ENCODE measurements around the gene BSG.
A peak's percentile ranks its signal among the peaks of the same experiment; 100 is the strongest.
"Not testable (repeated sequence)": the region's sequence is repeated elsewhere in the genome, so short reads cannot be mapped to it uniquely, and the experiment has no call there.

BSG gene

GRCh38 chr19:583198-583967, 11.0 kb downstream of the BSG start:
- DNase-seq, result no peak
- in situ Hi-C loops (cut with HindIII; ENCODE audit: low pct_ligation_motif_present, low pct_unique_long_range_greater_than_20kb, low sequenced_read_pairs), result no loop called here

- in situ Hi-C loops (cut with HindIII; ENCODE audit: low pct_ligation_motif_present, low pct_unique_long_range_greater_than_20kb, low sequenced_read_pairs), result no loop called here
- no peak for DNase-seq
These were observed 11.5 kb downstream of the BSG start for GRCh38 chr19:583968-584239.

- in situ Hi-C loops (cut with HindIII; ENCODE audit: low pct_ligation_motif_present, low pct_unique_long_range_greater_than_20kb, low sequenced_read_pairs), result no loop called here
- DNase-seq, result peak; percentile 43
These were observed 12.0 kb downstream of the BSG start for GRCh38 chr19:584240-585001.

- DNase-seq; in situ Hi-C loops (cut with HindIII; ENCODE audit: low pct_ligation_motif_present, low pct_unique_long_range_greater_than_20kb, low sequenced_read_pairs): not testable (repeated sequence)
These were observed 12.8 kb downstream of the BSG start for GRCh38 chr19:585146-585545.

GRCh38 chr19:585551-586110, 13.2 kb downstream of the BSG start:
- in situ Hi-C loops (cut with HindIII; ENCODE audit: low pct_ligation_motif_present, low pct_unique_long_range_greater_than_20kb, low sequenced_read_pairs), result no loop called here
- DNase-seq, result no peak

GRCh38 chr19:588093-588740, 15.8 kb downstream of the BSG start:
- in situ Hi-C loops (cut with HindIII; ENCODE audit: low pct_ligation_motif_present, low pct_unique_long_range_greater_than_20kb, low sequenced_read_pairs), result no loop called here
- peak; percentile 80 for DNase-seq

- in situ Hi-C loops (cut with HindIII; ENCODE audit: low pct_ligation_motif_present, low pct_unique_long_range_greater_than_20kb, low sequenced_read_pairs), result no loop called here
- peak; percentile 16 for DNase-seq
These were observed 16.6 kb downstream of the BSG start for GRCh38 chr19:588741-589692.

GRCh38 chr19:589693-590395, 17.4 kb downstream of the BSG start, which contains the start of gene HCN2:
TSS of gene HCN2 (plus strand) at chr19:589881. CDS start at chr19:589946, 65 bp downstream.
- in situ Hi-C loops (cut with HindIII; ENCODE audit: low pct_ligation_motif_present, low pct_unique_long_range_greater_than_20kb, low sequenced_read_pairs), result no loop called here
- DNase-seq, result no peak

- in situ Hi-C loops (cut with HindIII; ENCODE audit: low pct_ligation_motif_present, low pct_unique_long_range_greater_than_20kb, low sequenced_read_pairs), result no loop called here
- peak; percentile 20 for DNase-seq
These were observed 18.0 kb downstream of the BSG start for GRCh38 chr19:590396-590745.

- in situ Hi-C loops (cut with HindIII; ENCODE audit: low pct_ligation_motif_present, low pct_unique_long_range_greater_than_20kb, low sequenced_read_pairs), result no loop called here
- no peak for DNase-seq
These were observed 18.3 kb downstream of the BSG start for GRCh38 chr19:590750-591098.

GRCh38 chr19:591099-591958, 18.9 kb downstream of the BSG start:
- in situ Hi-C loops (cut with HindIII; ENCODE audit: low pct_ligation_motif_present, low pct_unique_long_range_greater_than_20kb, low sequenced_read_pairs), result no loop called here
- DNase-seq, result peak; percentile 44

- DNase-seq, result no peak
- in situ Hi-C loops (cut with HindIII; ENCODE audit: low pct_ligation_motif_present, low pct_unique_long_range_greater_than_20kb, low sequenced_read_pairs), result no loop called here
These were observed 19.7 kb downstream of the BSG start for GRCh38 chr19:592101-592500.

- DNase-seq, result no peak
- in situ Hi-C loops (cut with HindIII; ENCODE audit: low pct_ligation_motif_present, low pct_unique_long_range_greater_than_20kb, low sequenced_read_pairs), result no loop called here
These were observed 20.7 kb downstream of the BSG start for GRCh38 chr19:593055-593454.

GRCh38 chr19:593505-593904, 21.1 kb downstream of the BSG start:
- no peak for DNase-seq
- in situ Hi-C loops (cut with HindIII; ENCODE audit: low pct_ligation_motif_present, low pct_unique_long_range_greater_than_20kb, low sequenced_read_pairs), result no loop called here

- in situ Hi-C loops (cut with HindIII; ENCODE audit: low pct_ligation_motif_present, low pct_unique_long_range_greater_than_20kb, low sequenced_read_pairs), result no loop called here
- no peak for DNase-seq
These were observed 22.0 kb downstream of the BSG start for GRCh38 chr19:594265-594870.

GRCh38 chr19:595326-596262, 23.2 kb downstream of the BSG start:
- in situ Hi-C loops (cut with HindIII; ENCODE audit: low pct_ligation_motif_present, low pct_unique_long_range_greater_than_20kb, low sequenced_read_pairs), result no loop called here
- DNase-seq, result no peak

Measured in ACHN (cell line).